HepG2 (cell line): Measurements from ENCODE around the gene TTBK1. TPM values are rescaled to one million over a fixed set of nuclear protein-coding genes. Genes with fewer than 3 reads are reported as not detected.

Experiments used
- CCDC6 ChIP-seq: sonication (generic); formaldehyde crosslinking; IDR thresholded peaks from 2 replicates; pipeline ENCODE4 v1.8.1; 2022; ENCODE audit warnings: mild to moderate bottlenecking, missing genetic modification reagents, moderate library complexity
- ETV6 ChIP-seq: sonication (generic); formaldehyde crosslinking; conservative IDR thresholded peaks from 2 replicates; pipeline ENCODE4 v1.4.0; 2020; ENCODE audit warnings: missing genetic modification reagents
- FOXO1 ChIP-seq: sonication (generic); formaldehyde crosslinking; IDR thresholded peaks from 2 replicates; pipeline ENCODE4 v1.4.0; 2020; ENCODE audit warnings: missing genetic modification reagents
- GTF3A ChIP-seq: sonication (generic); formaldehyde crosslinking; conservative IDR thresholded peaks from 2 replicates; pipeline ENCODE4 v1.4.0; 2020; ENCODE audit warnings: mild to moderate bottlenecking, missing genetic modification reagents
- KLF11 ChIP-seq: IDR thresholded peaks from 2 replicates; pipeline ENCODE4 v1.6.1; 2016; ENCODE audit warnings: missing compliant biosample characterization
- MEIS2 ChIP-seq: sonication (generic); formaldehyde crosslinking; IDR thresholded peaks from 2 replicates; pipeline ENCODE4 v1.9.0; 2021; ENCODE audit warnings: mild to moderate bottlenecking, missing genetic modification reagents
- PHB2 ChIP-seq: fragments of 450-650 bp; IDR thresholded peaks from 2 replicates; pipeline ENCODE4 v1.6.1; 2018; ENCODE audit not compliant: partially characterized antibody
- SIX4 ChIP-seq: sonication (generic); formaldehyde crosslinking; IDR thresholded peaks from 2 replicates; pipeline ENCODE4 v1.4.0; 2020; ENCODE audit warnings: missing genetic modification reagents
- SRY ChIP-seq: sonication (generic); formaldehyde crosslinking; IDR thresholded peaks from 2 replicates; pipeline ENCODE4 v1.8.0; 2022; ENCODE audit warnings: mild to moderate bottlenecking, missing genetic modification reagents
- ZNF12 ChIP-seq: sonication (generic); formaldehyde crosslinking; IDR thresholded peaks from 2 replicates; pipeline ENCODE4 v1.5.0; 2020; ENCODE audit warnings: missing genetic modification reagents
- ZNF256 ChIP-seq: sonication (generic); formaldehyde crosslinking; conservative IDR thresholded peaks from 2 replicates; pipeline ENCODE4 v1.4.0; 2020; ENCODE audit warnings: missing genetic modification reagents
- ZNF317 ChIP-seq: sonication (generic); formaldehyde crosslinking; IDR thresholded peaks from 2 replicates; pipeline ENCODE4 v1.5.0; 2020; ENCODE audit warnings: mild to moderate bottlenecking, missing genetic modification reagents
- ZNF674 ChIP-seq: sonication (generic); formaldehyde crosslinking; IDR thresholded peaks from 2 replicates; pipeline ENCODE4 v1.5.0; 2020; ENCODE audit warnings: low read depth, mild to moderate bottlenecking, missing genetic modification reagents
- ZNF839 ChIP-seq: sonication (generic); formaldehyde crosslinking; IDR thresholded peaks from 2 replicates; pipeline ENCODE4 v1.4.0; 2020; ENCODE audit warnings: missing genetic modification reagents, mild to moderate bottlenecking, borderline replicate concordance
- ZSCAN21 ChIP-seq: sonication (generic); formaldehyde crosslinking; IDR thresholded peaks from 2 replicates; pipeline ENCODE4 v1.8.0; 2022; ENCODE audit warnings: mild to moderate bottlenecking, missing genetic modification reagents, moderate library complexity, borderline replicate concordance
- polyA plus RNA-seq, 8 experiments: library from polyadenylated mRNA; depleted of rRNA in 3 of 8; stranded (reverse) in 7 of 8; unstranded in 1 of 8; fragments of >200 nt; fragmentation: Illumina TruSeq in 4 of 8; extraction: Trizol in 4 of 8; gene quantifications; 2 replicates each; pipeline versions ENCODE4 v1.2.1 to v1.2.3, GENCODE V29; 2011 to 2016; ENCODE audit warnings: low read depth in 4 of 8, missing spikeins in 1 of 8, mixed read lengths in 1 of 8; ENCODE audit not compliant: insufficient read depth in 1 of 8
- total RNA-seq, 5 experiments: library from RNA; depleted of rRNA; stranded (reverse); fragments of >200 nt; fragmentation: Illumina TruSeq; extraction: Trizol; gene quantifications; 2 replicates each; pipeline ENCODE4 v1.2.3, GENCODE V29; 2016; ENCODE audit warnings: low read depth in 1 of 5
- TF ChIP-seq, protein P1 (sequence below): sonication (generic); formaldehyde crosslinking; IDR thresholded peaks from 2 replicates; pipeline ENCODE4 v1.8.0; 2022; ENCODE audit warnings: low read depth, missing genetic modification reagents
- TF ChIP-seq, protein P2 (sequence below): sonication (generic); formaldehyde crosslinking; IDR thresholded peaks from 2 replicates; pipeline ENCODE4 v1.5.0; 2020; ENCODE audit warnings: missing genetic modification reagents, mild to moderate bottlenecking, borderline replicate concordance
- TF ChIP-seq, protein P3 (sequence below): sonication (generic); formaldehyde crosslinking; IDR thresholded peaks from 2 replicates; pipeline ENCODE4 v1.5.0; 2020; ENCODE audit warnings: missing genetic modification reagents
- TF ChIP-seq, protein P4 (sequence below): fragments of 450-650 bp; IDR thresholded peaks from 2 replicates; pipeline ENCODE4 v1.6.1; 2016
- TF ChIP-seq, protein P5 (sequence below): sonication (generic); formaldehyde crosslinking; IDR thresholded peaks from 2 replicates; pipeline ENCODE4 v1.8.0; 2022; ENCODE audit warnings: mild to moderate bottlenecking, missing genetic modification reagents; ENCODE audit not compliant: insufficient replicate concordance
- TF ChIP-seq, protein P6 (sequence below): sonication (generic); formaldehyde crosslinking; IDR thresholded peaks from 2 replicates; pipeline ENCODE4 v1.5.0; 2020; ENCODE audit warnings: mild to moderate bottlenecking, missing genetic modification reagents

Gene TTBK1
- total and polyA plus RNA-seq, 2 of the 13 experiments (the other 11 are each of a cell fraction or from before 2014, with no cell fraction given), result 0.24 to 0.33 TPM

DNA sequence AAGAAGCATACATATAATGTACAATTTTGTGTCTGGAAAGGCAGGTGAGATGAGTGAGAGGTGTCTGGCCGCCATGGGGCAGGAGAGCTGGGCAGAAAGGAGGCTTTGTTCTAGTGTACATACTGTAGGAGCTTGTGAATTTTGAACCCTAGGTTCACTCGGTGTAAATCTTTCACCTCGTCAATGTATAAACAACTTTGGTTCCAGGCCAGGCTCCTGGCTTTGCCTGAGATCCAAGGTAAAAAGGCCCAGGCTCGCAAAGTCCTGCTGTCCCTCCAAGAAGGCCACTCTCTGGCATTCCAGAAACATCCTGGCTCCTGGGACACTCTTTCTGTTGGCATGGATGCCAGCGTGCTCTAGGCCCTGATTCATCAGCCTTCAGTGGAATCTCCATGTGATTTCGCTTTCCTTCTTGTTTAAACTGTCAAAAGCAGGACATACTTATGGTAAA lies 47.6 kb downstream of the TTBK1 start (continued):
- TF ChIP-seq, protein P1, sequence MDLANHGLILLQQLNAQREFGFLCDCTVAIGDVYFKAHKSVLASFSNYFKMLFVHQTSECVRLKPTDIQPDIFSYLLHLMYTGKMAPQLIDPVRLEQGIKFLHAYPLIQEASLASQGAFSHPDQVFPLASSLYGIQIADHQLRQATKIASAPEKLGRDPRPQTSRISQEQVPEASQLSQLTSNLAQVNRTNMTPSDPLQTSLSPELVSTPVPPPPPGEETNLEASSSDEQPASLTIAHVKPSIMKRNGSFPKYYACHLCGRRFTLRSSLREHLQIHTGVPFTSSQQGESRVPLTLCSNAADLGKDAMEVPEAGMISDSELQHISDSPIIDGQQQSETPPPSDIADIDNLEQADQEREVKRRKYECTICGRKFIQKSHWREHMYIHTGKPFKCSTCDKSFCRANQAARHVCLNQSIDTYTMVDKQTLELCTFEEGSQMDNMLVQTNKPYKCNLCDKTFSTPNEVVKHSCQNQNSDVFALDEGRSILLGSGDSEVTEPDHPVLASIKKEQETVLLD, result no peak
- TF ChIP-seq ZNF674 (CRISPR knock-in tag) (no peak), ETV6 (CRISPR knock-in tag) (no peak), ZNF12 (no peak; the same call in 1 of the 2 replicates), ZNF839 (CRISPR knock-in tag) (no peak), CCDC6 (CRISPR knock-in tag) (no peak), KLF11 (CRISPR knock-in tag) (peak; percentile 16; the same call in 1 of the 2 replicates), GTF3A (CRISPR knock-in tag) (no peak), PHB2 (no peak), SRY (CRISPR knock-in tag) (no peak), ZNF256 (CRISPR knock-in tag) (no peak), MEIS2 (CRISPR knock-in tag) (peak; percentile 84), ZSCAN21 (CRISPR knock-in tag) (peak; percentile 63; the same call in 1 of the 2 replicates), FOXO1 (CRISPR knock-in tag) (peak; percentile 96), SIX4 (no peak), ZNF317 (0 out of 2 replicates have a peak, but pooled peaks have one; percentile 54)
- TF ChIP-seq, protein P2, sequence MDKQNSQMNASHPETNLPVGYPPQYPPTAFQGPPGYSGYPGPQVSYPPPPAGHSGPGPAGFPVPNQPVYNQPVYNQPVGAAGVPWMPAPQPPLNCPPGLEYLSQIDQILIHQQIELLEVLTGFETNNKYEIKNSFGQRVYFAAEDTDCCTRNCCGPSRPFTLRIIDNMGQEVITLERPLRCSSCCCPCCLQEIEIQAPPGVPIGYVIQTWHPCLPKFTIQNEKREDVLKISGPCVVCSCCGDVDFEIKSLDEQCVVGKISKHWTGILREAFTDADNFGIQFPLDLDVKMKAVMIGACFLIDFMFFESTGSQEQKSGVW (CRISPR knock-in tag), result no peak
- TF ChIP-seq, protein P3, sequence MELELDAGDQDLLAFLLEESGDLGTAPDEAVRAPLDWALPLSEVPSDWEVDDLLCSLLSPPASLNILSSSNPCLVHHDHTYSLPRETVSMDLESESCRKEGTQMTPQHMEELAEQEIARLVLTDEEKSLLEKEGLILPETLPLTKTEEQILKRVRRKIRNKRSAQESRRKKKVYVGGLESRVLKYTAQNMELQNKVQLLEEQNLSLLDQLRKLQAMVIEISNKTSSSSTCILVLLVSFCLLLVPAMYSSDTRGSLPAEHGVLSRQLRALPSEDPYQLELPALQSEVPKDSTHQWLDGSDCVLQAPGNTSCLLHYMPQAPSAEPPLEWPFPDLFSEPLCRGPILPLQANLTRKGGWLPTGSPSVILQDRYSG, result 0 out of 2 replicates have a peak, but pooled peaks have one; percentile 60
- TF ChIP-seq, protein P4, sequence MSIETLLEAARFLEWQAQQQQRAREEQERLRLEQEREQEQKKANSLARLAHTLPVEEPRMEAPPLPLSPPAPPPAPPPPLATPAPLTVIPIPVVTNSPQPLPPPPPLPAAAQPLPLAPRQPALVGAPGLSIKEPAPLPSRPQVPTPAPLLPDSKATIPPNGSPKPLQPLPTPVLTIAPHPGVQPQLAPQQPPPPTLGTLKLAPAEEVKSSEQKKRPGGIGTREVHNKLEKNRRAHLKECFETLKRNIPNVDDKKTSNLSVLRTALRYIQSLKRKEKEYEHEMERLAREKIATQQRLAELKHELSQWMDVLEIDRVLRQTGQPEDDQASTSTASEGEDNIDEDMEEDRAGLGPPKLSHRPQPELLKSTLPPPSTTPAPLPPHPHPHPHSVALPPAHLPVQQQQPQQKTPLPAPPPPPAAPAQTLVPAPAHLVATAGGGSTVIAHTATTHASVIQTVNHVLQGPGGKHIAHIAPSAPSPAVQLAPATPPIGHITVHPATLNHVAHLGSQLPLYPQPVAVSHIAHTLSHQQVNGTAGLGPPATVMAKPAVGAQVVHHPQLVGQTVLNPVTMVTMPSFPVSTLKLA, result no peak
- TF ChIP-seq, protein P5, sequence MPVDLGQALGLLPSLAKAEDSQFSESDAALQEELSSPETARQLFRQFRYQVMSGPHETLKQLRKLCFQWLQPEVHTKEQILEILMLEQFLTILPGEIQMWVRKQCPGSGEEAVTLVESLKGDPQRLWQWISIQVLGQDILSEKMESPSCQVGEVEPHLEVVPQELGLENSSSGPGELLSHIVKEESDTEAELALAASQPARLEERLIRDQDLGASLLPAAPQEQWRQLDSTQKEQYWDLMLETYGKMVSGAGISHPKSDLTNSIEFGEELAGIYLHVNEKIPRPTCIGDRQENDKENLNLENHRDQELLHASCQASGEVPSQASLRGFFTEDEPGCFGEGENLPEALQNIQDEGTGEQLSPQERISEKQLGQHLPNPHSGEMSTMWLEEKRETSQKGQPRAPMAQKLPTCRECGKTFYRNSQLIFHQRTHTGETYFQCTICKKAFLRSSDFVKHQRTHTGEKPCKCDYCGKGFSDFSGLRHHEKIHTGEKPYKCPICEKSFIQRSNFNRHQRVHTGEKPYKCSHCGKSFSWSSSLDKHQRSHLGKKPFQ (CRISPR knock-in tag), result no peak
- TF ChIP-seq, protein P6, sequence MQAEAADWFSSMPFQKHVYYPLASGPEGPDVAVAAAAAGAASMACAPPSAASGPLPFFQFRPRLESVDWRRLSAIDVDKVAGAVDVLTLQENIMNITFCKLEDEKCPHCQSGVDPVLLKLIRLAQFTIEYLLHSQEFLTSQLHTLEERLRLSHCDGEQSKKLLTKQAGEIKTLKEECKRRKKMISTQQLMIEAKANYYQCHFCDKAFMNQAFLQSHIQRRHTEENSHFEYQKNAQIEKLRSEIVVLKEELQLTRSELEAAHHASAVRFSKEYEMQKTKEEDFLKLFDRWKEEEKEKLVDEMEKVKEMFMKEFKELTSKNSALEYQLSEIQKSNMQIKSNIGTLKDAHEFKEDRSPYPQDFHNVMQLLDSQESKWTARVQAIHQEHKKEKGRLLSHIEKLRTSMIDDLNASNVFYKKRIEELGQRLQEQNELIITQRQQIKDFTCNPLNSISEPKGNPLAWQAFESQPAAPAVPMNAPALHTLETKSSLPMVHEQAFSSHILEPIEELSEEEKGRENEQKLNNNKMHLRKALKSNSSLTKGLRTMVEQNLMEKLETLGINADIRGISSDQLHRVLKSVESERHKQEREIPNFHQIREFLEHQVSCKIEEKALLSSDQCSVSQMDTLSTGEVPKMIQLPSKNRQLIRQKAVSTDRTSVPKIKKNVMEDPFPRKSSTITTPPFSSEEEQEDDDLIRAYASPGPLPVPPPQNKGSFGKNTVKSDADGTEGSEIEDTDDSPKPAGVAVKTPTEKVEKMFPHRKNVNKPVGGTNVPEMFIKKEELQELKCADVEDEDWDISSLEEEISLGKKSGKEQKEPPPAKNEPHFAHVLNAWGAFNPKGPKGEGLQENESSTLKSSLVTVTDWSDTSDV, result no peak
